Gastroesophageal sphincter (tissue), 3 donors: ENCODE data around the gene CNIH2.

Source experiments
- CTCF ChIP-seq, 4 experiments: fragments of 200-600 bp in 2 of 4; fragments of 450-650 bp in 2 of 4; sonication (generic) in 1 of 4; IDR thresholded peaks; one replicate each; pipeline ENCODE4 v1.5.1; 2017 to 2019; ENCODE audit warnings: antibody characterized with exemption in 4 of 4, mild to moderate bottlenecking in 2 of 4, moderate library complexity in 2 of 4
- EP300 ChIP-seq: sonication (generic); formaldehyde crosslinking; IDR thresholded peaks from one replicate; pipeline ENCODE4 v1.6.1; 2017; ENCODE audit warnings: antibody characterized with exemption, mild to moderate bottlenecking

GRCh38 chr11:66330931-66331330 is 53.0 kb downstream of the CNIH2 start:
- TF ChIP-seq EP300: no peak
- TF ChIP-seq CTCF (IDR thresholded peaks at IDR 0.05): no peak
